Measurements from ENCODE around the gene TMSB15A.
"Not testable (repeated sequence)": the region's sequence is repeated elsewhere in the genome, so short reads cannot be mapped to it uniquely, and the experiment has no call there.

The TMSB15A gene

DNA sequence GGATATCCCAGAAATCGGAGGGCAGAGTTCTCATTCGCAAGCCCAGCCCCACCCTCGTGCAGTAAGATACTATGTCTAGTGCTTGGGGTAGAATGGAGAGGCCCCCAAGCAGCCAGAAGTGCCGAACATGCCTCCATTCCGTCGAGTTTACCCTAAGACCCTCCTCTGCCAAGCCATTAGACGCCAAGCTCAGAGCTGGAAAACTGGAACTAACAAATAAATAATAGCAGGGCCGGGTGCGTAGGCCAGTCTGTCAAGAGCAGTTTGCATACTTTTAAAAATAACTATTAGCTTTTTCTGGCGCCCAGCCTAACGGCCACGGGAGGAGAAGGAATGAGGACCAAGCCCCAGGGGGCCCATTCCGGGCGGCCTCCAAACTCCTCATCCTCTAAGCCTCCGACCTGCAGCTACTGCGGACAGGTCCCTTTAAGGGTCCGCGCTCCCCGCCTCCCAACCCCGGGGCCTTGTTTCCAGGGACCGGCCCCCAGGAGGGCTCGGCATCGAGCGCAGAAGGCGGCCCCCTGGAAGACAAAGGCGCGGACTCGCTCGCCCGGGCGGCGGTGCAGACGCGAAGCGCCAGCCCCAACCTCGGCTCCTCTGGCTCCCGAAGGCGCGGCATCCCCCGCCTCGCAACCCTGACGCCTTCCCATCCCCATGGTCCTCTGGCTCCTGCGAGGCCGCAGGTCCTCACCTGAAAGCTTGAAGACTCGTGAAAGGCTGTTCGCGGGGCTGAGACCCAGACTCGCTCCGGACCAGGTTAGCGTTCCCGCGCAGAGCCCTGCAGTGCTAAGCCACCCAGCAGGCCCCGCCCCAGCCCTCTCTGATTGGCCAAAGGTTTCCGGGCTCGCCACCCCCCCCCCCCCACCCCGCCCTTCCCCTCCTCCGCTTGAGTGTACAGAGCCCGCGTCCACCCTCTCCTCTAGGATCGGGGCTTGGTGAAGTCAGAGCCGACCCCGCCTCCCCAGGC lies at the start of gene TMSB15A:
TSS of gene TMSB15A (minus strand) at position 765 of the 967 bp plus-strand sequence.
- peak; percentile 87 for DNase-seq

DNA sequence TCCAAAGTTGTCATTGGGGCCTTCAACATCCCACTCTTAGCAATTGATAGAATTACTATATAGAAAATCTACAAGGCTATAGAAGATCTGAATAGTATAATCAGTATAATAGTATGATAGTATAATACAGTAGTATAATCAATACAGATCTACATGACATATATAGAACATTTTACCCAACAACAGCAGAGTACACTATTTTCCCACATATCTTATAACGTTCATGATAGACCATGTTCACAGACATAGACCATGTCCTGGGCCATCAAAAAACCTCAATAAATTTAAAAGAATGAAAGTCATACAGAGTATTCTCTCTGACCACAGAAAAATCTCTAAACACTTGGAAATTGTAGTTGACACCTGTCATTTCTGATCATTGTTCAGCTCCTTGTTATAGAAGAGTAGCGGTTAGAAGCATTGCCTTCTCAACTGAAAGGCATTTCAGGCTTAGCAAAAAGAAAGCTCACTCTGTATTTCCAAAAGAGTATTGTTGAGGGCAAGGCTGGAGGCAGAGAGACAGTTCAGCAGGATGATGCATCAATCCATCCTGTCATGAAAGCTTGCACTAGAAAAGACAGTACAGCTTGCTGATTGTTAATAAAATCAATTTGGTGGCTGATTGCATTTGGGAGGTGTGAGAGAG lies 44.0 kb upstream of the TMSB15A start:
- DNase-seq: no peak

GRCh38 chrX:102558607-102559006 lies 42.1 kb upstream of the TMSB15A start:
- no peak for DNase-seq

DNA sequence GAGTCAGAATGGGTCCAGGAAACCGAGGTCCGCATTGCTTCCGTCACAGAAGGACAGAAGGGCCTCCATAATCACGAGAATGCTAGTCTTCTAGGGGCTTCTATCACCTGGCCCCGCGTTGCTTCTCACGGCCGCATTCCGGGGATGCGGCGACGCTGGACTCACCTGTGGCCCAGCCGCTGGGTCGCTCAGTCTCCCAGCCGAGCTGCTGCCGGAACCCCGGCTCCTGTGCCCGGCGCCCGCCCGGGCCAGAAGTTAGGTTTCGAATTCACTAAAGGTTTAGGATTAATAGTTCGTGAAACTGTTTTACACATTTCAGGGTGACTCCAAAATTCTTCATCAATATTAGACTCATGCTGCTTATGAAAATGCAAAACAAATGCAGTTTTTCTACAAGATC lies 31.7 kb upstream of the TMSB15A start:
- DNase-seq: no peak

- no peak for DNase-seq
These were observed 30.4 kb upstream of the TMSB15A start for GRCh38 chrX:102546828-102547493.

- DNase-seq: not testable (repeated sequence)
These were observed 29.6 kb upstream of the TMSB15A start for GRCh38 chrX:102546175-102546574.

DNA sequence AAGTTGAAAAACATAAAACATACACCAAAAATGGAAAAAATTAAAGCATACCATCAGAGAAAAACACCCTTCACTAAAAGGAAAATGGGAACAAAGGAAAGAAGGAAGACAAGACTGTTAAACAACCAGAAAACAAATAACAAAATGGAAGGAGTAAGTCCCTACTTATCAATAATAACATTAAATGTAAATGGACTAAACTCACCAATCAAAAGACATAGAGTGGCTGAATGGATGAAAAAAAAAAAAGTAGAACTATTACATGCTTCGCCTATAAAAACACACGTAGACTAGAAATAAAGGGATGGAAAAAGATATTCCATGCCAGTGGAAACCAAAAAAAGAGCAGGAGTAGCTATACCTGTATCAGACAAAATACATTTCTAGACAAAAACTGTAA lies 19.4 kb upstream of the TMSB15A start:
- no peak for DNase-seq

- no peak for DNase-seq
These were observed 787 bp upstream of the TMSB15A start for GRCh38 chrX:102517326-102517725.

DNA sequence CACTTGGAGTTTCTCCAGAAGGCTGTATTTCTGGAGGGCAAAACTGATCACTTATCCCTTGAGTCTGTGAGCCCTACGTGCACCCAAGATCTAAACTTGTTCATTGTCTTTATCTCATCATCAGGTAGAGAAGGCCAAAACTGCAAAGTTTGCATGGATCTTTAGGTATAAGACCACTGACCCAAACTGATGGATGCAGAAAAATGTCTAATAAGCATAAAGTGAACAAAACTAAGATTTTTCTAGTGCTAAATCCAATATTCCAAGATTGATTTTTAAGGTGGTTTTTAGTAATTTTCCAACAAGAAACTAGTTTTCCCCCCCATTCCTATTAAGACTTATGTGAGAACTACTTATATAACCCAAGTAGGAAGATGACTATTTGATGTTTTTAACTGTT lies 2.0 kb downstream of the TMSB15A start:
- DNase-seq: no peak

DNA sequence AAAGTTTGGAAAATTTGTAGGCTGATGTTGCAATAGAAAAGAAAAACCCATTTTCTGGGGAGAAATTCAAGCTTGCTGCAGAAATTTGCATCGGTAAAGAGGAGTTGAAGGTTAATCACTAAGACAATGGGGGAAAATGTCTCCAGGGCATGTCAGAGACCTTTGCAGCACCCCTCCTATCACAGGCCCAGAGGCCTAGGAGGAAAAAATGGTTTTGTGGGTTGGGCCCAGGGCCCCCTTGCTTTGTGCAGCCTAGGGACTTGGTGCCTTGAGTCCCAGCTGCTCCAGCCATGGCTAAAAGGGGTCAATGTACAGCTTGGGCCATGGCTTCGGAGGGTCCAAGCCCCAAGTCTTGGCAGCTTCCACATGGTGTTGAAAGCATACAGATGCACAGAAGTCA lies 17.8 kb downstream of the TMSB15A start:
- DNase-seq: no peak

GRCh38 chrX:102491766-102492165 lies 24.8 kb downstream of the TMSB15A start:
- no peak for DNase-seq

- not testable (repeated sequence) for DNase-seq
These were observed 37.8 kb downstream of the TMSB15A start for GRCh38 chrX:102478765-102479164.

GRCh38 chrX:102471762-102472220 lies 44.7 kb downstream of the TMSB15A start, which contains the start of gene TCP11X2:
Gene TCP11X2 (minus strand): TSS chrX:102471812.
- DNase-seq: not testable (repeated sequence)

GRCh38 chrX:102470215-102470614 lies 46.3 kb downstream of the TMSB15A start:
- DNase-seq: not testable (repeated sequence)

Data from femur (tissue), 1 donor.